ENCODE data around the gene TTC9B.

Gene TTC9B

GRCh38 chr19:40247735-40248262 lies 29.6 kb upstream of the TTC9B start:
- no peak for DNase-seq (ENCODE audit: low read depth)

GRCh38 chr19:40247178-40247577 lies 29.0 kb upstream of the TTC9B start:
- DNase-seq (ENCODE audit: low read depth), result no peak

- DNase-seq (ENCODE audit: low read depth), result no peak
Measured at GRCh38 chr19:40246292-40247073, 28.3 kb upstream of the TTC9B start.

- DNase-seq (ENCODE audit: low read depth), result no peak
Measured at GRCh38 chr19:40245506-40246128, 27.4 kb upstream of the TTC9B start.

DNA sequence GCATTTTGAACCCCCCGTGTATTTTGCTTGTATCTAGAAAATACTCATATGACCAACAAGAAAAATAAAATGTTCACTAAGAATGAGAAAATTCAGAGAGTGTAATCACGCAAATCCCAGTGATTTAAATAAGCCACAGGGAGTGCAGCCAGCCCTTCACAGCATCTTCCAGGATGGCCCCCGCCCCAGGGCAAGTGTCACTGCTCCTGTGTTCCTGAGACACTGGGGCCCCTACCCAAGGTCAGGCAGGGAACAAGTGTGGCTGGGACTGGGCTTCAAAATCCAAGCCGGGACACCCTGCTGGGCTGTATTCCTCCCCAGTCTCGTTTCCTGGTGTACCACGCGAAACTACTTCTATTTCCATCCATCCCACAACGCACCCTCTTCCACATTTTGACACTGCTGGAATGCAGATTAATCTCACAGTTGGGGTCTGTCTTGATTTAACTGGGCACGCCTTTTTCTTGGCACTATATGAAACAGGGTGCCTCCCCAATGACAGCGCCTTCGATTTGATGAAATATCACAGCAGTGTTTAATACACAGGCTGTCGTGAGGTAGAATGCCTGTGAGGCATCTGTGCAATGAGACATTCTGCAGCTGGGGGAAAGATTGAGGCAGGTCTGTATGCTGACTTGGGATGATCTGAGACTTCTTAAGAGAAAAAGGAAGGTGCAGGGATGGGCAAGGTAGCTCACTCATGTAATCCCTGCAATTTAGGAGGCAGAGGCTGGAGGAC lies 26.6 kb upstream of the TTC9B start:
- no peak for DNase-seq (ENCODE audit: low read depth)

- DNase-seq (ENCODE audit: low read depth), result no peak
Measured at GRCh38 chr19:40243181-40243580, 25.0 kb upstream of the TTC9B start.

GRCh38 chr19:40242480-40242879 lies 24.3 kb upstream of the TTC9B start:
- DNase-seq (ENCODE audit: low read depth), result no peak

DNA sequence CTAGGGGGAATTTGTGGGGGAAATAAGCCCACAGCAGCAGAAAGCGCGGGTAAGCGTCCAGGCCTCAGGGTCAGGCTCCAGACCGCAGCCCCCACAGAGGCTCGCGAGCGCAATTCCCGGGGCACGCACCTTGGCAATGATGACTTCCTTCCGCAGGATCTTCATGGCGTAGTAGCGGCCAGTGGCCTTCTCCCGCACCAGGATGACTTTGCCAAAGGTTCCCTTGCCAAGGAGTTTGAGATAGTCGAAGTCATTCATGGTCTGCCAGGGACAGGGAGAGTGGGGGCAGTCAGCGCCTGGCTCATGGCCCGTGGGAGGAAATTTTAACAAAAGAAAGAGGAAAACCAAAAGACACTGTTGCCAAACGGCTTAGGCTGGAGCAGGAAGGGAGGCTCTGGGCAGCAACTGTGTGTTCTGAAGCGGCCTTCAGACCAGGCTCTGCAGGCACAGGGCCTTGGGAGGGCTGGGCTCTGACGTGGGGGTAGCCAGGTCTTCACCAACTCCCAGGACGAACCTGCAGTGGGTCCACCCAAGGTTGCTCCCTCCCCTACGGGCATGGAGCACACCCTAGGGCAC lies 23.7 kb upstream of the TTC9B start:
- no peak for DNase-seq (ENCODE audit: low read depth)

GRCh38 chr19:40241125-40241808 lies 23.1 kb upstream of the TTC9B start:
- no peak for DNase-seq (ENCODE audit: low read depth)

GRCh38 chr19:40240332-40240731 lies 22.1 kb upstream of the TTC9B start:
- DNase-seq (ENCODE audit: low read depth), result no peak

DNA sequence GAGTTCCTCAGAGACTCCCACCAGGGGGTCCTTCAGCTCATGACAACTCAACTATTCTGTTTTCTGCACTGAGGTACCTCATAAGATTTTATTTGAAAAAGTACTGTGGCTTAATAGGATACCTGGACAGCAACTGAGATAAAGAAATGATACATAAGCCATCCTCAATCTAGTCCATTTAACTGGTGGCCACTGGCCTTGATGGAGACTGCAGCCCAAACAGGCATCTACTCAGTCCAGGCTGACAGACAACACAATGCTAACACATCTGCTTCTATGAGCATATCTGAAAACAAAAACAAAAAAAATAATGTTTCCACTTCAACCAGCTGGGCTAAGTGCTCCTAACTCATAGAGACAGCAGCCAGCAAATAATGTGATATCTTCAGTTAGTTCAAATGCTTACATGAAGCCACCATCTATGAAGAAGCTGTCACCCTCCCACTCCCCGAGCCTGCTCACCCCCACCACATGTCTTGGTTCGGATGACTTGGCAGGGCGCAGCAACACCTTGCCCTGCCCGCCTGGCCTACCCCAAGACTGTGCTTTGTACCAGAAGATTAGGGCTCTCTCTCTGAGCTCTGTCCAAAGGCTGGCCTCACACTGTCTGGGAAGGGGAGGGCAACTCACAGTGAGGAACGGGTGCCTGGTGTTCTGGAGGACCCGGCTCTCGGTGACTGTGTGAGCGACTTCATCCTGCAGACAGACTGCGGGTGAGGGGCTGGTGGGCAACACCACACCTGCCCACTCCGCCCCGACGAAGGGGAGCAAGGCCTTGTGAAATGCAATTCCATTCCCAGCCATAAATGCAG lies 21.4 kb upstream of the TTC9B start:
- DNase-seq (ENCODE audit: low read depth), result no peak

DNA sequence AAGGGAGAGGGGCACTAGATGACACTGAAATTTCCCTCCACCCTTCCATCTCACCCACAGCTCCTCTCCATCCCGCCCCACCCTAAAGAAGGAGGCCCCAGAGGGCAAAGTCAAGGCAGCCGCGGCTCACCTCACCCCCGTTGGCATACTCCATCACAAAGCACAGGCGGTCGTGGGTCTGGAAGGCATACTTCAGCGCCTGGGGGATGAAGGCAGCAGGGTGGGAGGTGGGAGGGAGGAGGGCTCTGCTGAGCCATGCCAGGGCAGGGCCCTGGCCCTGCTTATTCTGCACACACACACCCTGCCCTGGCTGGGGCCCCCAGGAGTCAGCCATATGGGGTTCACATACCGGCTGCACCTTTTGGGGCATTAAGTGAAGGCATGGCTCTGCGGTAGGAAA lies 20.6 kb upstream of the TTC9B start:
- DNase-seq (ENCODE audit: low read depth), result no peak

GRCh38 chr19:40237791-40238190 lies 19.6 kb upstream of the TTC9B start:
- DNase-seq (ENCODE audit: low read depth), result no peak

- DNase-seq (ENCODE audit: low read depth), result no peak
Measured at GRCh38 chr19:40236366-40236765, 18.2 kb upstream of the TTC9B start.

DNA sequence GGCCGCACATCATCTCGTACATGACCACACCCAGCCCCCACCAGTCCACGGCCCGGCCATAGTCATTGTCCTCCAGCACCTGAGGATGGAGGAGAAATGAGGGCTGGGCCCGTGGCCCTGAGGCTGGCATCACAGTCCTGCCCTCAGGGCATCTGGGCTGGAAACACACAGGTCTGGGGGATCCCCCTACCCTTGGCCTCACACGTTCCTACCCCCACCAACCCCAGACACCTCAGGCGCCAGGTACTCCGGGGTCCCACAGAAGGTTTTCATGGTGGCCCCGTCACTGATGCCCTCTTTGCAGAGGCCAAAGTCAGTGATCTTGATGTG lies 17.8 kb upstream of the TTC9B start:
- DNase-seq (ENCODE audit: low read depth), result no peak

DNA sequence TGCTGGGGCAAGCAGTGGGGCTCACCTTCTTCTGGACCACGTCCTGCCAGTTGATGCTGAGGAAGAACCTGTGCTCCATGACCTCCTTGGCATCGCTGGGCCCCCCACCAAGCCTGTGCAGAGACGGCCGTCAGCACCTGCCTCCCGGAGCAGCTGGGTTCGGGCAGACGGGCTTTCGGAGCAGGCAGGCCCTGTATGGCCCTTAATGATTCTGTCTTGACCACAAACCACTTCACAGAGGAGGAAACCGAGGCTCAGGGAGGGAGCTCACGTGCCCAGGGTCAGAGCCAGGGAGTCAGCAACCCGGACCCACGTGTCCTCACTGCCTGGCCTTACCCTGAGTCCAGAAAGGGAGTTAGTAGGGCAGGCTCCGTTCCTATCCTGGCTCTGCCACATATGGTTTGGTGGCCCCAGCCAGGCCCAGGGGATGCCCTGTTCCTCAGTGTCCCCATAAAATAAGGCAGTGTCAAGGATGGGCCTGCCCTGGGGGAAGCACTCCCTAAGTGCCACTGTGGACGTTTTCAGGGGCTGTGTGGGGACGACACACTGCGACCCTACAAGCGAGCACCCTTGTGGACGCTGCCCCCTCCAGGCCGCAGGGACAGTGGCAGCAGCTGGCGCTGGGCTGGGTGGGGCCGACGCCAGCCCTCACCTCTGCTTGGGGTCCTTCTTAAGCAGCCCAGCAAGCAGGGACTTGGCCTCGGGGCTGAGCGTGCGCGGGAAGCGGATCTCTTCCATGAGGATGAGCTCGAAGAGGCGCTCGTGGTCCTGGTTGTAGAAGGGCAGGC lies 17.2 kb upstream of the TTC9B start:
- DNase-seq (ENCODE audit: low read depth), result no peak

DNA sequence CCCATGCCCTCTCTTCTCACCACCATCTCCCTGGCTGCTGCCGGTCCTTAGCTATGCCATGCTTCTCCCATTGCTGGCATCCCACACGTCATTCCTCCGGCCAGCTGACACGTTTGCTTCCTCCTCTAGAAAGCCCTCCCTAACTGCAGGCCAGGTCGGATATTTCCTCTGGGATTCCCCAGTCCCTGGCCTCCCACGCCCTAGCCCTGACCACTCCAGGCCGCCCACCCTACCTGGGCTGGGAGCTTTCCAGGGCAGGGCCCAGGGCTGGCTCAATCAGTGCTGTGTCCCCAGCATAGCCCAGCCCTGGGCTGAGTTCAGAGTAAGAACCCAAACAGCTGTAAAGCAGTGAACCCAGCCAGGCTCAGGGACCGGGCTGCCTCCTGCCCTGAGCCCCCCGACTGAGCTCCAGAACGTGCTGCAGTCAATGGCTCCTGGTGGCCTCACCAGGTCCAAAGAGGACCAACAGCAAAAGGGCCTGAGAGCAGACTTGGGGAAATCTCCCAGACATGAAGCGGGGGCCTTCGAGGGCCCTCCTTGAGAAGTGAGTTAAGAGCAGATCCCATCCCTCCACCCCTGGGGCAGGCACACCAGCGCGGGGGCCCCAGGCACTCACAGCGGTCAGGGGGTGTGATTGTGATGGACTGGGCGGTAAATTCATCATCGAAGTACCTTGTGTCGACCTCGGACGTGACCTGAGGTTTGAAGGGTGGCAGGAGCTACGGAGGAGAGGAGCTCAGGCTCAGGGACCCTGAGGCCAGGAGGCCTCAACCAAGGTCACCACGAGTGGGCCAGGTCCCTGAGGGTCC lies 16.4 kb upstream of the TTC9B start:
- DNase-seq (ENCODE audit: low read depth), result no peak

DNA sequence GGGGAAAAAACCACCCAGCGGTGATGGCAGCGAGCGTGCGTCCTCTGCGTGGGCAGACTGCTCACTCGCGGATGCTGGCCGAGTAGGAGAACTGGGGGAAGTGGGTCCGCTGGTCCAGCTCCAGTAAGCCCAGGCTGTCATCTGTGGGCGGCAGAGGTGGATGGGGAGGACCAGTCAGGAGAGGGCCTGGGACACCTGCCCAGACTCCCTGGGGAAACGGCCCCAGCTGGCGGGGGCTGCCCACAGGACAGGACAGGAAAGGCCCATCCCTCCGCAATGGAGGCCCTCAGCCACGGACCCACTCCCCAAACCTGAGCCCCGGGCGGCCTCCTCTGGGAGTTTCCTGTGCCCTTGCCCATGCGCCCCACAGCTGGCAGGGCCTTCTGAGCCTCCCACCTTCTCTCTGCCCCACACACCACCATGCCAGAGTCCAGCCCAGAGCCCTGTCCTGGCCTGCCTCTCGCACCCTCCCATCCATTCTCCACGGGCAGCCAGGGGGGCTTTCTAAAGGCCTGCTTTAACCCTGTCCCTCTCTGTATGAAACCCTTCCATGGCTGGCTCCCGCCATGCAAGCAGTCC lies 15.7 kb upstream of the TTC9B start:
- DNase-seq (ENCODE audit: low read depth), result no peak
